GM18526 (cell line): ENCODE data around the gene CEACAM18.

Experiments
- POLR2A ChIP-seq: IDR thresholded peaks from 3 replicates; pipeline ENCODE4 v1.6.1; 2011; ENCODE audit not compliant: insufficient read length; ENCODE audit errors: extremely low read depth

CEACAM18 gene

DNA sequence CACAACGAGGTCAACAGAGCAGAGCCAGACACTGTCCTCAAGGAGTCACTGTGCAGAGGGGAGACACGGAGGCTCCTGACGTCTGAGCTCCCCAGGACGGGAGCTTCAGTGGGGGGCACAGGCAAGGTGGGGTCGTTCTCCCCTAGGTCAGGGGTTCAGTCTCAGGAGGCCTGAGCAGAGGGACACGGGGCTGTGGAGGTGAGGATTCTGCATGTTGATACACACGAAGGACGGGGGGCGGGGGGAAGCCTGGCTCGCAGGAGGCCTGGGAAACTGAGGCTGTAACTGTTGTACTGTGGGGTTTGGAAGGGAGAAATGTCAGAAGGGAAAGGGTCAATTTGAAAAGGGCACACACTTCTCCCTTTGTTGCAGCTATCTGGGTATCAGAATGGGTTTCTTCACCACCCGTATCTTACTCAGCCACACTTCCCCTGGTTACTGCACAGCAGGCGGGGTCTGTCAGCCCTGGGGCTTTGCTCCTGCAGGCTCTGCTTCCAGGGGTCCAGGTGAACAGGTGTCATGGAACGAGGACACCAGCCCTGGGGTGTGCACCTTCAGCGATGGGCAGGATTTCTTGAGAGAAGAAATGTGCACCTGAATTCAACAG lies 19.3 kb upstream of the CEACAM18 start:
- TF ChIP-seq POLR2A = no peak

DNA sequence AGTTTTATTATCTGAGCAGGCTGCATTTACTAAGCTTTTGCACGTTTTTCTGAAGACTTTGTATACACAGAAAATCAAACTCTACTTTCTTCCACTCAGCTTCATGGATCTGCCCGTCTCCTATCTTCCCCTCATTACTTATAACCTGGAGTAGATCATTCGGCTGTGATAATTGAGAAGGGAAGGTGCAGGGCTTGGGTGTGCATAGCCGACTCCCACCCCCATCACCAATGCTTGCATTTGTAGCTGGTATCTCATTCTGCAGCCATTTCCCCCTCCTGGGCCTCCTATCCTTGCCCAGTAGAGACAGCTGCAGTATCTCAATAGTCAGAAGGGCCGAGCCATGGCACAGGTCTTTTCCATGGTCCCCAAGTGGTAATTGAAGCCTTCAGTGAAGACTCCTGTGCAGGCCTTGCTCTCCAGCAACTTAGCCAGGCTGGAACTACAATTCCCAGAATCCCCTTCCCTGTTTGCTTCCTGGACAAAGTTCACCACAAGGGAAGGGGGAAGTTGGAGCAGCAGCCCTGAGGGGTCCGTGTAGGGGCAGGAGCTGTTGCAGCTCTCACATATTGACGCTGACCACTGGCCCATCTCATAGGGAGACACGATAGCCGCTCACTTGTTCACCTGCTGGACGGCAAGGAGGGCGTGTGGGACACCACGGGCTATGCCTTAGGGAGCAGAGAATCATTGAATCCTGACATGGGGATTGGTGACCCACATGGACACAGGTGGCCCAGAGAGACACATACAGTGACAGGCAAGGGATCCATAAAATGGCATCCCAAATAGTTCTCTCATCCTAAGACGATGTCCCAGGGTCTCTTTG lies 18.0 kb upstream of the CEACAM18 start:
- no peak for TF ChIP-seq POLR2A

DNA sequence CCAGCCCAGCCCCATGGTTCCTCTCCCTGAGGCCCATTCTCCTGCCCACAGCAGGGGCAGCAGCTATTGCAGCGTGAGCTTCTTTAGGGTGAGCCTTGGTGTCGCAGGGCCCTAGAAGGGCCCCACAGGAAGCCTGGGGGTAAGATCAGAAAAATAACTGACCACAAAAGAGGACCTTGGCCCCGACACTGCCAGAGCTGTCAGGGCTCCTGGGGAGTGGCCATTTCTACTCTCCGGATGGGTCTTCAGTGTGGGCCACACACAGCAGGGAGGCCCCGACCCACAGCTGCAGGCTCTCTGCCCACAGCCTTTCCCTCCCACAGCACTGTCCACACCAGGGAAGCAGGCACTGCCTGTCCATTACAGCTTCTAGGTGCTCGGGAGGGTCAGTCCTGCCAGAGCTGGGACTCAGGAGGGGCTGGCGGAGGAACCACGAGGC lies 16.6 kb upstream of the CEACAM18 start:
- no peak for TF ChIP-seq POLR2A

DNA sequence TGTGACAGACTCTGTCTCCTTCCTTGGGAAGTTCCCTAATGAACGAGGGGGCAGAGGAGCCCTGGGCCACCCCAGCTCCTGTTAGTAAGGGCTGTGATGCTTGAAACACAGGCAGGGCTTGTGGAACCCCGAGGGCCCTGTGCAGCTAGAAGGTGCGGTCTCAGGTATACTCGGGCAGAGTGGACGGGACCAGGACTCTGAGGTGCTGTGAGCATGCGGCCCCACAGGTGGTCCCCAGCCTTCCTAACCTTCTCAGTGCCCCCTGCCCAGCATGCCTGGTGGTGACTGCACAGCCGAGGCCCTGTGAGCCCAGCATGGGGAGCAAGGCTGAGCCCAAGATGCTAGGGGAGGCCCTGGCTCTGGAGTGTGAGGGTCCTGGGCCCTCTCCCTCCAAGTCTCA lies 16.1 kb upstream of the CEACAM18 start:
- TF ChIP-seq POLR2A = no peak

DNA sequence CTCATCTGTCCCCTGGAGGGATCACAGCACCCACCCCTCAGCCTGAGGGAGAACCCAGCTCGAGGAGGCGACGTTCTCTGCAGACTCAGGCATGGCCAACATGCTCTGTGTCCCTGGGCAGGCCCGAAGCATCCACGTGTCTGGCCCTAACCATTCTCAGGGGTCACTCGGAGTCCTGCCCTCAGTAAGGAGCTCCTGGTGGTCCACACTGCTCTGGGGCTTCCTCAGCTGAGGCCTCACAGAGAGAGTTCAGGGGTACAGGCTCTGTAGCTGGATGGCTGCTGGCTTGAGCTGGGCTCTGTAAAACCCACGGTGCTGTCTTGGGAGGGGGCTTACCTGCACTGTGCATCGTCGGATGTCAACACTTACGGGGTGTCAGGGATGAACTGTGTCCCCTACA lies 15.7 kb upstream of the CEACAM18 start:
- TF ChIP-seq POLR2A = no peak

DNA sequence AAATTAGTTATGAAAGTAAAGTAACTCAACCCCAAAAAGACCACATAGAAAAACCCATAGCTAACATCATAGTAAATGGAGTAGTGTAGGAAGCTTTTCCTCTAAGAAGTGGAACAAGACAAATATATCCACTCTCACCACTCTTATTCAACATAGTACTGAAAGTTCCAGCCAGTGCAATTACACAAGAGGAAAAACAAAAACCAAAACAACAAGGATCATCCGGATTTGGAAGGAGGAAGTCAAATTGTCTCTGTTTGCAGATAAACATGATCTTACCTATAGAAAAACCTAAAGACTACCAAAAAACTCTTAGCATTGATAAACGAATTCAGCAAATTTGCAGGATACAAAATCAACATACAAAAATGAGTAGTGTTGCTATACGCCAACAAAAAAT lies 11.6 kb upstream of the CEACAM18 start:
- TF ChIP-seq POLR2A = no peak

DNA sequence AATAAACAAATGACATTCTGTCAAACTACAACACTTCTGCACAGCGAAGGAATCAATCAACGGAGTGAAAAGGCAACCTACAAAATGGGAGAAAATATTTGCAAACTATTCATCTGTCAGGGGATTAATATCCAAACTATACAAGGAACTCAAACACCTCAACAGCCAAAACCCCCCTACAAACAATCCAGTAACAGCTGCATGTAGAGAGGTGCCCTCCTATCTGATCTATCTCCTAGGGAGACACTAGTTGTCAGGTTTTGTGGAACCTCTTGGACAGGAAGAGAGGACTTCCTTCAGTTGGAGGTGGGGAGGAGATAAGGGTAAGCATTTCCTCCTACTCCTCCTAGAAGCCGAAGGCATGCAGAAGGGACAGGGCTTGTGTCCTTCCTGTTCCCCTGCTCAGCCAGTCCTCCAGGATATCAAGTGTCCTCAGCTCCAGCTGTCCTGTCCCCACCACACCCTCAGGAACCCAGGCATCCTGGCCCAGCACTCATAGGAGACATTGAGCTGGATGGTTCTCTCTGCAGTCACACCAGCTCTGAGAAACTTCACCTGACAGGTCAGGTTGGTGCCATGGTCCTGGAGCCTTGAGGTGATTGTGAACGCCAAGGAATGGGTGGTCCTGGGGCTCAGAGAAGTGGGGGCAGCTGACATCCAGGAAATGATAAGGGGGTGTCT lies 10.3 kb upstream of the CEACAM18 start:
- no peak for TF ChIP-seq POLR2A

DNA sequence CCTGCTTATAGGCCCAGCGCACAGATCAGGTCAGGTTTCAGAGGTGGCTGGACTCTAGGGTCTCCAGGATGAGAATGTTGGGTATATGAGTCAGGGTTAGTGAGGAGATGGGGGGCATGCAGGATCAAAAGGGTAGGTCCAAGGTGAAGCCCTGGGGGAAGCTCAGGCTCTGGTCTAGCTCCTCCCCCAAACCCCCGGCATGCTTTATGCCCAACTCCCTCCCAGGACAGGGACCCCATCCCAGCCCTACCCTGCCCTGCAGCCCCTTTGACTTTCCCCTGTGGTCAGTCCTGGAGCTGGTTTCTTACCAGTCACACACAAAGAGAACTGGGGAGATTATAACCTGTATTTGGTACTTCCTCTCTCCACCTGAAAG lies 9.8 kb upstream of the CEACAM18 start:
- TF ChIP-seq POLR2A = no peak

DNA sequence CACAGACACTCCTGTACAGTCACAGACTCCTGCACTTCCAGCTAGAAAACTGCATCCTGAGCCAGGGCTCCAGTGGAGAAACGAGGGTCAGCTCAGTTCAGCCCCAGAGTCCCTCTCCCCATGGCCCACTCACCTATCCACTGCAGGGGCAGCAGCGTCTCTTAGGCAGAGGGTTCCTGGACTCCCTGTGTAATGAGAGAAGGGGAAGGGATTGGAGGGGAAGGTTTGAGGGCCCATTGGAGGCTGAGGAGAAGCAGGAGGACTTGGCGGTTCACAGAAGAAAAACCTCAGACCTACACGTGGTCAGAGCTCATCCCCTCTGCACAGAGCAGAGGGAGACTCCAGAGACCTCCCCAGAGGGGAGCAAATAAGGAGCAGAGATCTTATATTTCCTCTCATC lies 9.2 kb upstream of the CEACAM18 start:
- TF ChIP-seq POLR2A = no peak

DNA sequence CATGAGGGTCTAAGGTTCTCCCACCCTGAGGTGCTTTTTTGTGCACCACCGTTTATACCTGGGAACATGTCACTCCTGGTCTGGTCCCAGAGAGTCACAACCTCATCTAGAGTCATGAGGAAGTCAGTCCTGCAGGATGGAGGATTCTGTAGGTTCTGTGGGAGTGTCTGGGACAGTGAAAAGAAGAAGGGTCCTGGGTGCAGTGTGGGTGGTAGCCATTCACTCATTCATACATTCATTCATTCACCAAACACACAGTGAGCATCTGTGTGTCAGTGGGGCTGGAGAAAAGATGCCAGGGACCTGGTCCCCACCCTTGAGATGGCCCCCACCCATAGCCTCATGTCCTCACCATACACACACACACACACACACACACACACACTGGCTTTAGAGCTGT lies 8.7 kb upstream of the CEACAM18 start:
- no peak for TF ChIP-seq POLR2A

DNA sequence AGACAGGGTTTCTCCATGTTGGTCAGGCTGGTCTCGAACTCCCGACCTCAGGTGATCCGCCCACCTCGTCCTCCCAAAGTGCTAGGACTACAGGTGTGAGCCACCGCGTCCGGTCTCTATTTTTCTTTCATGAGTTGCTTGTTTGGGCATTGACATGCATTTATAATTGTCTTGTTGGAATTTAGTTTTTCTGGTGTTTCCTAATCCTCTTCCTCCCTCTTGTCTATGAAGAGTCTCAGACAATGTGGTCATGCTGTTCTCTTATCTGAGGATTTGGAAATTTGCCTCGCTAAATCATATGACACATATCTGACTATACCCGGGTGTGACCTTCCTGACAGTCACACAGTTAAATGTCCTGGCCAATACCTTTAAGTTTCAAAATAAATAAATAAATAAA lies 7.4 kb upstream of the CEACAM18 start:
- no peak for TF ChIP-seq POLR2A

DNA sequence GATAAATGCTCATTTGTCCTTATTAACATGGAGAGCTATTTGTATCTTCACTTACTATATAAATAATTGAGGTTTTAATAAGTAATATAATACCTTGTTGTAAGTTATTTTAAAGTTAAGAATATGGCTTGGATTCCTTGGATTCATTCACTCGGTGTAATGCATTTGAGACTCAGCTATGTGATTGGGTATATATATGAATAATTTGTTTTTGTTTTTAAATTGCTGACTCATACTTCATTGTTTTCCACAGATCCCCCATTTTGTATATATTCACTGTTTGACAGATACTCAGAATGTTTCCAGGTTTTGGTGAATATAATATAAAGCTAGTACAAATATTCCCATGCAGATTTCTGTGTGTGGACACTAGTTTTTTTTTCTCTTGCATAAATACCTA lies 6.8 kb upstream of the CEACAM18 start:
- TF ChIP-seq POLR2A = no peak

DNA sequence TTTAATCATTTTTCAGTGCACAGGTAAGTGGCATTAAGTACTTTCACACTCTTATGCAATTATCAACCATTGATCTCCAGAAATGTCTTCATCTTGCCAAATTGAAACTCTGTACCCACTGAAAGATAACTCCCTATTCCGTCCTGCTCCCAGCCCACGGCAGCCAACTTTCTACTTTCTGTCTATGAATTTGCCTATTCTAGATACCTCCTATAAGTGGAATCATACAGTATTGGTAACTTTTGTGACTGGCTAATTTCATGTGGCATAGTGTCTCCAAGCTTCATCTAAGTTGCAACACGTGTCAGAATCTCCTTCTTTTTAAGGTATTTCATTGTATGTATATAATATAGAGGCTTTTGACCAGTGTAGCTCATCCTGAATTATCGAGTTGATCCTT lies 5.7 kb upstream of the CEACAM18 start:
- TF ChIP-seq POLR2A = no peak

DNA sequence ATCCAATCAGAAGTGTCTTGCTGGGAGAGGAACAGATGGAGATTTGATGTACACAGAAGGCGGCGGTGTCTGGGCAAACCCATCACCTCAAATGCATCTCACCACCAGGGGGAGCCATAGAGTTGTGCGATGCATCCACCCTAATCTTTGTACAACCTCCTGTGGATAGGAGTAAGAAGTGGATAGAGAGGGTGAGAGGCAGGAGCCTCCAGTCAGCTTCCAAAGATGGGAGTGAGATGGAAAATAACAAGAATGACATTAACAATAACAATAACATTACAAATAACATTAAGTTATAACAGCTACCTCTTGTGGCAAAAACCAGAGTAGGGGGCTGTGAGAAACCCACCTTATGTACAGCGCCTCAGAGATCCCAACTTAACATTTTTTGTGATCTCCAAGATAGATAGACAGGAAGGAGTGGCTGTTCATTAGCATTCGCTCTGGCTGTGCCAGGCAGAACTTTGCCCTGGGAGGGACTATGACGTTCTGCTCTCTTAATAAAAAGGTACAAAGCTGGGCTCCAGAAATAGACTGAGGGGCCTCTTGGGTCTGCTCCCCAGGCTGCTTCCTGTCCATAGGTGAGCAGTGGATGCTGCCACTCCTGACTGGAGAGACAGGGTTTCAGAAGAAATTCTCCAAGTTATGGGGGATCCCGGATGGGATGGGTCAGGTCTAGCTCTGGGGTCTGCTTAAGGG lies 5.2 kb upstream of the CEACAM18 start:
- TF ChIP-seq POLR2A = no peak

DNA sequence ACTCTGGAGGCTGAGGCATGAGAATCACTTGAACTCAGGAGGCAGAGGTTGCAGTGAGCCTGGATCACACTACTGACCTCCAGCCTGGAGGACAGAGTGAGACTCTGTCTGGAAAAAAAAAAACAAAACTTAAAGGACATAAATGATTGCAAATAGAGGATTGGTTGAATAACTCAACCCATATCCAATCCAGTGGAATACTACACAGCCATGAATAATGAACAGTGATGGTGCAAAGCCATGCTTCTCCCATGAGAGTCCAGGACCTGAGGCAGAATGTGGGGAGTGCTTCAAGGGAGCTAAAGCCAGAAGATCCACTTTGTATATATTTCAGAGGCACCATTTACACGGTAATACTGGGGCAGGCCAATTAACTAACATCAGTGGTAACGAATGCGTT lies 2.2 kb upstream of the CEACAM18 start:
- no peak for TF ChIP-seq POLR2A

DNA sequence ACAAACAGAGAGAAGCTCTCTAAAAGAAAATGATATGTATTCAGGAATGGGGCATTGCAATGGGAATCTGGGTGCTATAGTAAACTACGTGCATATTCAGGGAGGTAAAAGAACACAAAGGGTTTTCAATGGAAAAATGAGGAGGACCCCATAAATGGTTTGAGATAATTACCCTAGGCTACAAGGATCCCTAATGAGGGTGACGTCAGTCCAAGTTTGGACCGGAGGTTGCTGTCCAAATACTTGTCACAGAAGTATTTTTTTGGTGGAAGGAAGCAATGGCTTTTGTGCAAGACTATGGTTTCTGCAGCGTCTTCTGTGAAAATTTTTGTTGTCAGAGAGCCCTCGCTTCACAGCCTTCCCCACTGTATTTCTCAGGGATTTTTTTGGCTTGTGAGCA lies 995 bp upstream of the CEACAM18 start:
- no peak for TF ChIP-seq POLR2A
